Osteoblast (primary cell): ENCODE results near the gene ZBTB8B. TPM values are rescaled to one million over a fixed set of nuclear protein-coding genes. Genes with fewer than 3 reads are reported as not detected.

Experiments
- DNase-seq: peaks from one replicate; pipeline ENCODE4 v3.0.0; 2011; ENCODE audit warnings: low spot score, mixed read lengths; ENCODE audit not compliant: insufficient read length; ENCODE audit errors: missing footprints
- H2AFZ ChIP-seq: 2 replicates; pipeline ENCODE4 v1.6.0; 2011; ENCODE audit warnings: mild to moderate bottlenecking, low read length
- H3K27ac ChIP-seq: 2 replicates; pipeline ENCODE4 v1.5.1; 2011; ENCODE audit warnings: mild to moderate bottlenecking, low read depth, low read length, moderate library complexity
- H3K27me3 ChIP-seq: 2 replicates; pipeline ENCODE4 v1.6.0; 2012; ENCODE audit warnings: mild to moderate bottlenecking, control low read depth, inconsistent platforms, low read length, moderate library complexity; ENCODE audit not compliant: insufficient read depth
- H3K36me3 ChIP-seq: 2 replicates; pipeline ENCODE4 v1.5.1; 2011; ENCODE audit warnings: mild to moderate bottlenecking, low read length, control low read depth, moderate library complexity; ENCODE audit not compliant: insufficient read depth
- H3K4me1 ChIP-seq: 2 replicates; pipeline ENCODE4 v1.5.1; 2011; ENCODE audit warnings: mild to moderate bottlenecking, low read length, control low read depth, moderate library complexity; ENCODE audit not compliant: insufficient read depth
- H3K4me2 ChIP-seq: 2 replicates; pipeline ENCODE4 v1.6.0; 2011; ENCODE audit warnings: mild to moderate bottlenecking, low read length; ENCODE audit not compliant: insufficient read depth
- H3K4me3 ChIP-seq: fragments of 200-600 bp; sonication (generic); 3 replicates; pipeline ENCODE4 v1.5.1; 2012; ENCODE audit warnings: mild to moderate bottlenecking, low read length, inconsistent platforms; ENCODE audit not compliant: insufficient read depth
- H3K79me2 ChIP-seq: 2 replicates; pipeline ENCODE4 v1.6.0; 2012; ENCODE audit warnings: mild to moderate bottlenecking, low read length, control low read depth, inconsistent platforms; ENCODE audit not compliant: insufficient read depth
- H3K9me3 ChIP-seq: 2 replicates; pipeline ENCODE4 v1.5.1; 2011; ENCODE audit warnings: low read depth, low read length, control low read depth
- H4K20me1 ChIP-seq: 2 replicates; pipeline ENCODE4 v1.6.0; 2012; ENCODE audit warnings: mild to moderate bottlenecking, low read length, control low read depth; ENCODE audit not compliant: insufficient read depth
- CTCF ChIP-seq: IDR thresholded peaks from 2 replicates; pipeline ENCODE4 v1.5.1; 2011; ENCODE audit warnings: mild to moderate bottlenecking, low read depth, low read length, moderate library complexity; ENCODE audit errors: extremely low read depth
- total RNA-seq: library from RNA; depleted of rRNA; stranded (reverse); fragments of >200 nt; gene quantifications from 2 replicates; pipeline ENCODE4 v1.2.3, GENCODE V29; 2012

Gene ZBTB8B
- total RNA-seq, 1 donor, result under 0.01 TPM

DNA sequence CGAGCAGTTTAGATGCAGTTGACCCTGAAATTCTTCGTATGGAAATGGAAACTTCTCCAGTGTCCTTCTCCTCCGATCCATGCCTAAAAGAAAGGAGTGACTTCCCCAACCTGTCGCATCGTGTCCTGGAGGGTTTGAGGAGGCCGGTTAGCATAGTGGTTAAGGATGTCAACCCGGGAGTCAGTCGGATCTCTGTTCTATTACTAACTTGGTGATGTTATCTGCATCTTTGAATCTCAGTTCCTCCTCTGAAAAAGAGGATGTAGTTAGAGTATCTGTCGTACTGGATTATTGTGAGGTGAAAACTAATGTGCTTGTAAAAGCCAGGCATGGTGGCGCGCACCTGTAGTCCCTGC lies 684 bp downstream of the ZBTB8B start:
- peak overlapping the region; percentile 87 for H3K4me2 ChIP-seq
- peaks cover 57% of the 10 kb centered on the region for H3K27me3 ChIP-seq
- H3K79me2 ChIP-seq, result no peaks in the 10 kb centered on the region
- H3K9me3 ChIP-seq, result no peaks in the 10 kb centered on the region
- H3K4me3 ChIP-seq, result peak overlapping the region; percentile 66
- H3K4me1 ChIP-seq, result peaks cover 15% of the 10 kb centered on the region
- no peak for DNase-seq
- no peaks in the 10 kb centered on the region for H4K20me1 ChIP-seq
- H3K27ac ChIP-seq, result no peak overlapping the region
- no peak overlapping the region for H2AFZ ChIP-seq
- no peak for TF ChIP-seq CTCF
- H3K36me3 ChIP-seq, result no peaks in the 10 kb centered on the region

DNA sequence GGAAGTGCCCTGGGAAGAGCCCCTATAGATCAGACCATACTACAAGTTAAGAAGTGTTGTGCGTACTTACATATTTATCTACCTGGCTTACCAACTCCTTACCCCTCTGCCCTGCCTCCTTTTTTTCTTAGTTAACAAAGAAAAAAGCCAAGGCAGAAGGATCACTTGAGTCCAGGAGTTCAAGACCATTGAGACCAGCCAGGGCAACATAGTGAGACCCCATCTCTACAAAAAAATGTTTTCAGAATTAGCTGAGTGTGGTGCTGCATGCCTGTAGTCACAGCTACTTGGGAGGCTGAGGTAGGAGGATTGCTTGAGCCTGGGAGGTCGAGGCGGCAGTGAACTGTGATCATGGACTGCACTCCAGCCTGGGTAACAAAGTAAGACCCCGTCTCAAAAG lies 1.9 kb downstream of the ZBTB8B start:
- Histone ChIP-seq H3K36me3 (no peaks in the 10 kb centered on the region), H3K4me1 (peaks cover 15% of the 10 kb centered on the region), H3K4me3 (no peak overlapping the region), H4K20me1 (no peaks in the 10 kb centered on the region), H3K9me3 (no peaks in the 10 kb centered on the region), H3K27ac (no peak overlapping the region), H3K79me2 (no peaks in the 10 kb centered on the region), H3K4me2 (no peak overlapping the region), H3K27me3 (peaks cover 56% of the 10 kb centered on the region), H2AFZ (no peak overlapping the region)
- no peak for TF ChIP-seq CTCF
- DNase-seq, result no peak

- Histone ChIP-seq H3K9me3 (no peaks in the 10 kb centered on the region), H3K27me3 (peaks cover 43% of the 10 kb centered on the region), H3K36me3 (no peaks in the 10 kb centered on the region), H2AFZ (no peak overlapping the region), H3K79me2 (no peaks in the 10 kb centered on the region), H3K27ac (no peak overlapping the region), H3K4me1 (peaks cover 15% of the 10 kb centered on the region), H3K4me3 (no peak overlapping the region), H3K4me2 (no peak overlapping the region), H4K20me1 (no peaks in the 10 kb centered on the region)
- DNase-seq, result no peak
- no peak for TF ChIP-seq CTCF
Observed at GRCh38 chr1:32468791-32469190, 3.9 kb downstream of the ZBTB8B start.

- Histone ChIP-seq H3K4me2 (no peak overlapping the region), H3K36me3 (no peaks in the 10 kb centered on the region), H3K27ac (no peak overlapping the region), H2AFZ (no peak overlapping the region), H3K79me2 (no peaks in the 10 kb centered on the region), H3K4me1 (peaks cover under 1% of the 10 kb centered on the region), H3K9me3 (no peaks in the 10 kb centered on the region), H4K20me1 (no peaks in the 10 kb centered on the region), H3K4me3 (no peak overlapping the region), H3K27me3 (peaks cover 28% of the 10 kb centered on the region)
- peak; percentile 74 for DNase-seq
- no peak for TF ChIP-seq CTCF
Observed at GRCh38 chr1:32470431-32470830, 5.6 kb downstream of the ZBTB8B start.
